Bronchial epithelial cell (primary cell): ENCODE measurements around the gene LRFN4. TPM values are rescaled to one million over a fixed set of nuclear protein-coding genes. Genes with fewer than 3 reads are reported as not detected.
A peak's percentile ranks its signal among the peaks of the same experiment; 100 is the strongest.

Experiments
- DNase-seq: peaks from one replicate; pipeline ENCODE4 v3.0.0-alpha.2; 2010; ENCODE audit warnings: low read depth
- FAIRE-seq: peaks from 2 replicates; lab custom pipeline; 2011; peaks lifted over from hg19 to GRCh38; lab: Jason Lieb, UNC
- H3K27me3 ChIP-seq: 2 replicates; pipeline ENCODE4 v1.5.1; 2011; ENCODE audit warnings: low read length; ENCODE audit not compliant: control insufficient read depth, insufficient read depth
- H3K36me3 ChIP-seq: 2 replicates; pipeline ENCODE4 v1.5.1; 2011; ENCODE audit warnings: low read length; ENCODE audit not compliant: control insufficient read depth, insufficient read depth
- H3K4me3 ChIP-seq: 2 replicates; pipeline ENCODE4 v1.5.1; 2011; ENCODE audit warnings: mild to moderate bottlenecking, low read depth, low read length, control low read depth
- total RNA-seq: library from RNA; depleted of rRNA; stranded (reverse); fragments of >200 nt; gene quantifications from 2 replicates; pipeline ENCODE4 v1.2.1, GENCODE V29; 2014
- TF ChIP-seq, protein P1 (sequence below): IDR thresholded peaks from 2 replicates; pipeline ENCODE4 v1.5.1; 2011; ENCODE audit warnings: mild to moderate bottlenecking, moderate library complexity, low read length, control low read depth, inconsistent platforms; ENCODE audit not compliant: insufficient read depth, severe bottlenecking

LRFN4 gene
- total RNA-seq, 1 donor from 2014 or later, result 16.3 TPM

GRCh38 chr11:66889960-66890359 is 33.1 kb downstream of the LRFN4 start:
- H3K27me3 ChIP-seq, result no peaks in the 10 kb centered on the region
- TF ChIP-seq, protein P1, sequence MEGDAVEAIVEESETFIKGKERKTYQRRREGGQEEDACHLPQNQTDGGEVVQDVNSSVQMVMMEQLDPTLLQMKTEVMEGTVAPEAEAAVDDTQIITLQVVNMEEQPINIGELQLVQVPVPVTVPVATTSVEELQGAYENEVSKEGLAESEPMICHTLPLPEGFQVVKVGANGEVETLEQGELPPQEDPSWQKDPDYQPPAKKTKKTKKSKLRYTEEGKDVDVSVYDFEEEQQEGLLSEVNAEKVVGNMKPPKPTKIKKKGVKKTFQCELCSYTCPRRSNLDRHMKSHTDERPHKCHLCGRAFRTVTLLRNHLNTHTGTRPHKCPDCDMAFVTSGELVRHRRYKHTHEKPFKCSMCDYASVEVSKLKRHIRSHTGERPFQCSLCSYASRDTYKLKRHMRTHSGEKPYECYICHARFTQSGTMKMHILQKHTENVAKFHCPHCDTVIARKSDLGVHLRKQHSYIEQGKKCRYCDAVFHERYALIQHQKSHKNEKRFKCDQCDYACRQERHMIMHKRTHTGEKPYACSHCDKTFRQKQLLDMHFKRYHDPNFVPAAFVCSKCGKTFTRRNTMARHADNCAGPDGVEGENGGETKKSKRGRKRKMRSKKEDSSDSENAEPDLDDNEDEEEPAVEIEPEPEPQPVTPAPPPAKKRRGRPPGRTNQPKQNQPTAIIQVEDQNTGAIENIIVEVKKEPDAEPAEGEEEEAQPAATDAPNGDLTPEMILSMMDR, result no peak
- H3K4me3 ChIP-seq, result no peak overlapping the region
- no peak for FAIRE-seq
- DNase-seq, result no peak
- H3K36me3 ChIP-seq, result no peaks in the 10 kb centered on the region

- Histone ChIP-seq H3K36me3 (no peaks in the 10 kb centered on the region), H3K27me3 (no peaks in the 10 kb centered on the region), H3K4me3 (no peak overlapping the region)
- FAIRE-seq, result peak; percentile 60
- TF ChIP-seq, protein P1, result peak; percentile 29
- DNase-seq, result peak; percentile 99
These were observed 35.2 kb downstream of the LRFN4 start for GRCh38 chr11:66891851-66892660.

DNA sequence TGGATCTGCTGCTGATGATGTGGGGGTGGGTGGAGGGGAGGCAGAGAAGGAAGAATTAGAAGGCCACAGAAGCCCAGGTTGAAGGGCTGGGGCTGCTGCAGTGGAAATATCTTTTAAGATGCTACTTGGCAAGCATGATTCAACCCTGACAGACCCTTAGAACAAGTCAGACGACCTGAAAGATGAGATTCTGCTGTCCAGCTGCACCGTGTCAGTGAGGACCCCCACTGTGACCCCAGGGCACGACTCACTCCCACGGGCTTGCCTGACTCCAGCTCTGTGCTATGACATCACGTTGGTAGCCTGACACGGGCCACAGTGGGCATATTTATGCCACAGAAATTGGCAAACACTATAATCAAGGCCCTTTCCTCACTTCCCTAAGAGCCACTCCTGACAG is 36.0 kb downstream of the LRFN4 start:
- Histone ChIP-seq H3K36me3 (no peaks in the 10 kb centered on the region), H3K4me3 (no peak overlapping the region), H3K27me3 (no peaks in the 10 kb centered on the region)
- TF ChIP-seq, protein P1, result no peak
- DNase-seq (no peak), FAIRE-seq (no peak)

- H3K4me3 ChIP-seq, result no peak overlapping the region
- FAIRE-seq, result no peak
These were observed 37.3 kb downstream of the LRFN4 start for GRCh38 chr11:66894141-66894540.

DNA sequence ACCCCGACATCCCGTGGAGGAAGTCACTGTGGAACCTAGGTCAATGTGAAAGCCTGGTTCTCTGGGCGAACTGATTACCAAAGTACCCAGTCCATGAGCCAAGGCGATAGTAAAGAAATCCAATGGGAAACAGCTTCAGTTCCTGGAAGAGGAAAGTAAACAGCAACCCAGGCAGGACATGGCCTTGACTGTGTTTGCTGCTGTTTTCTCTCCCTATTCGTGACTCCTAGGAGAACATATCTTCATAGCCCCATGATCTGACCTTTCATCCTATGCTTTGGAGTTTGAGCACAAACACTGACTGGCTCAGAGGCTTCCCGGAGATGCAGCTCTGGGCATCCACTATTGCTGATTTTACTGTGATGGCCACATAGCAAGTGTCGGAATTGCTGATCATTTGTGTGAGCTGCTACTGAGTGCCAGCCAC is 45.1 kb downstream of the LRFN4 start:
- H3K36me3 ChIP-seq, result no peaks in the 10 kb centered on the region
- no peak for DNase-seq
- H3K27me3 ChIP-seq, result no peaks in the 10 kb centered on the region
- no peak overlapping the region for H3K4me3 ChIP-seq
- TF ChIP-seq, protein P1, result no peak
- no peak for FAIRE-seq

More at GRCh38 chr11:66894141-66894540, 37.3 kb downstream of the LRFN4 start:
- Histone ChIP-seq H3K27me3 (no peaks in the 10 kb centered on the region), H3K36me3 (no peaks in the 10 kb centered on the region)
- TF ChIP-seq, protein P1, result no peak
- DNase-seq, result no peak
